Measurements from ENCODE around the gene STRN4.

The STRN4 gene

GRCh38 chr19:46704379-46705076 is 41.7 kb downstream of the STRN4 start:
- peak; percentile 84 for DNase-seq

GRCh38 chr19:46700704-46701103 is 45.5 kb downstream of the STRN4 start:
- DNase-seq: no peak

GRCh38 chr19:46698395-46699321 is 47.6 kb downstream of the STRN4 start:
- DNase-seq: no peak

GRCh38 chr19:46697204-46697960 is 48.9 kb downstream of the STRN4 start:
- DNase-seq: peak; percentile 14

GRCh38 chr19:46696866-46697203 is 49.4 kb downstream of the STRN4 start:
- DNase-seq: no peak

GRCh38 chr19:46696052-46696451 is 50.2 kb downstream of the STRN4 start:
- no peak for DNase-seq

GRCh38 chr19:46693760-46694159 is 52.5 kb downstream of the STRN4 start:
- no peak for DNase-seq

- no peak for DNase-seq
Measured at GRCh38 chr19:46692918-46693722, 53.1 kb downstream of the STRN4 start.

- no peak for DNase-seq
Measured at GRCh38 chr19:46691948-46692347, 54.3 kb downstream of the STRN4 start.

GRCh38 chr19:46691104-46691503 is 55.1 kb downstream of the STRN4 start:
- DNase-seq: no peak

GRCh38 chr19:46689358-46689757 is 56.9 kb downstream of the STRN4 start:
- no peak for DNase-seq

- no peak for DNase-seq
Measured at GRCh38 chr19:46687438-46688145, 58.7 kb downstream of the STRN4 start.

- no peak for DNase-seq
Measured at GRCh38 chr19:46685189-46685588, 61.1 kb downstream of the STRN4 start.

GRCh38 chr19:46678110-46678732 is 68.0 kb downstream of the STRN4 start:
- peak; percentile 56 for DNase-seq

GRCh38 chr19:46674416-46675178 is 71.7 kb downstream of the STRN4 start:
- peak; percentile 9 for DNase-seq

GRCh38 chr19:46670813-46671212 is 75.4 kb downstream of the STRN4 start:
- no peak for DNase-seq
